ENCODE data around the gene MCIDAS. TPM values are rescaled to one million over a fixed set of nuclear protein-coding genes. Genes with fewer than 3 reads are reported as not detected.

Gene MCIDAS
- total and polyA plus RNA-seq, 10 of the 15 experiments (the other 5 are each of a cell fraction or from before 2014, with no cell fraction given), result not detected

DNA sequence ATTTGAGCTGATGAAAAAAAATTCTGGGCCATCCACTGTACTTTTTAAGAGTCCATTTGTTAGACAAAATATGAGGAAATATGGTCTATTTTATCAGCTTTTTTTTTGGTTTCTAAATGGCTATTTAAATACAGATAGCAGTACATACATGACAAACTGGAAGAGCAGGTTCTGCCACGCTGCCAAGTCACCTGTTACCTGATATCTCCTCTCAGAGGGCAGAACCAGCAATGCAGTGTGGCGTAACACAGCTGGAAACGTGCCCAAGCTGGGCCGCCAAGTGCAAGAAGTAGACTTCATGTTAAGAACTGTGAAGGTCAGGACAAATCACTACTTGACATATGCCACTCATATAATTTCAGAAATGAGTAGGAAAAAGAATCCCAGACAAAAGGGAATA lies 8.1 kb downstream of the MCIDAS start (continued):
- no peak for TF ChIP-seq PKNOX1 (IDR thresholded peaks at IDR 0.05)

DNA sequence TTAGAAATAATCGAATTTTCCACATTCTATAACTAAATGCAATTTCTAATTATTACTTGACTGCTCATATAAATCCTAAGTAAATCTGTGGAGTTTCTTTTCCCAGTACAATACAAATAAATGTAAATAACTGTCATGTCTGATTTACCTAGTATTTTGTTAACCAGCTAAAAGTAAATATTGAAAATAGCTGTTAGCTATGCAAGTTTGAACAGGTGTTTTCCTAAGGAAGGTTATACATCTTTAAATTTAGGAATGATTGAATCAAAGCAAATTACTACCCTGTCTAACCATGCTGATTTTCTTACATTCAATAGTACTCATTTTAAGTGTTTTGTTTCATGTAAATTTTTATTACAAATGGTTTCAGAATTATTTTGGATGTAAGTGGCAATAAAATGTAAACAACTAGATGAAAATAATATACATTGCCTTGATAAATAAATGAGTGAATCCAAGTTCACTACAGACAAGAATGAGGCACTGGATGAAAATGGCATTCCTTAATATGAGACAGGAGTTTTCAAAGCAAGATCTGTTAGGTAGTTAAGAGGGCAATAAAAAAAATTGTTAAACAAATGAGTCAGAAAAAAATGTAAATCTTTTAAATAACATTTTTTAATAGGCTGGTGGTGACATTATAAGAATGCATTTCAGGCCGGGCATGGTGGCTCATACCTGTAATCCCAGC lies 15.8 kb downstream of the MCIDAS start:
- no peak overlapping the region for H2AFZ ChIP-seq (ENCODE audit: control insufficient read depth, low read depth, low read length)
- H3K9me3 ChIP-seq (replicated peaks; ENCODE audit: control insufficient read depth, insufficient read depth, low read length), result no peaks in the 10 kb centered on the region
- no peak overlapping the region for H3K4me3 ChIP-seq
- peaks cover 1 to 4% of the 10 kb centered on the region in 2 experiments; a peak in 2 of 4 replicates for H3K27me3 ChIP-seq (replicated peaks in 1 of 2; ENCODE audit: control insufficient read depth in 2 of 2, insufficient read depth in 2 of 2, low read length in 1 of 2)
- H3K36me3 ChIP-seq (ENCODE audit: control insufficient read depth in 2 of 2, insufficient read depth in 2 of 2, low read length in 1 of 2), result no peaks in the 10 kb centered on the region
- FAIRE-seq (no peak), DNase-seq (ENCODE audit: low read depth, low spot score) (no peak), ATAC-seq (no peak)
- H3K27ac ChIP-seq (ENCODE audit: control insufficient read depth, insufficient read depth), result no peak overlapping the region
- intact Hi-C loops (cut with micrococcal nuclease; ENCODE audit: unreplicated experiment) (no loop called here), in situ Hi-C loops (cut with MboI) (no loop called here)
- no peaks in the 10 kb centered on the region for H3K79me2 ChIP-seq (ENCODE audit: control insufficient read depth, insufficient read depth, low read length)
- no TSS peak for BruUV-seq (replicated peaks)
- H3K4me2 ChIP-seq (ENCODE audit: control insufficient read depth, insufficient read depth), result no peak overlapping the region
- ChIA-PET SMC1A (ENCODE audit: uncharacterized antibody, unreplicated experiment) (no interaction called here), RAD21 (ENCODE audit: unreplicated experiment) (no interaction called here), POLR2A (interaction anchor here (0.6 kb wide), 1 partner anchor 39 kb away, joined by 4 read pairs; no protein-coding TSS in a partner anchor), CTCF (interaction anchor here (0.8 kb wide), 1 partner anchor 14 kb away, joined by 3 read pairs; no protein-coding TSS in a partner anchor)
- H4K20me1 ChIP-seq (ENCODE audit: control insufficient read depth, insufficient read depth), result no peaks in the 10 kb centered on the region
- no peak overlapping the region for H3K9ac ChIP-seq (ENCODE audit: control insufficient read depth, insufficient read depth, low read length)
- no peak for TF ChIP-seq PAX5 (IDR thresholded peaks at IDR 0.05; ENCODE audit: borderline replicate concordance, low read depth, low read length)
- TF ChIP-seq GATAD2B (conservative IDR thresholded peaks at IDR 0.05; ENCODE audit: low read depth), result no peak
- TF ChIP-seq, protein P1, sequence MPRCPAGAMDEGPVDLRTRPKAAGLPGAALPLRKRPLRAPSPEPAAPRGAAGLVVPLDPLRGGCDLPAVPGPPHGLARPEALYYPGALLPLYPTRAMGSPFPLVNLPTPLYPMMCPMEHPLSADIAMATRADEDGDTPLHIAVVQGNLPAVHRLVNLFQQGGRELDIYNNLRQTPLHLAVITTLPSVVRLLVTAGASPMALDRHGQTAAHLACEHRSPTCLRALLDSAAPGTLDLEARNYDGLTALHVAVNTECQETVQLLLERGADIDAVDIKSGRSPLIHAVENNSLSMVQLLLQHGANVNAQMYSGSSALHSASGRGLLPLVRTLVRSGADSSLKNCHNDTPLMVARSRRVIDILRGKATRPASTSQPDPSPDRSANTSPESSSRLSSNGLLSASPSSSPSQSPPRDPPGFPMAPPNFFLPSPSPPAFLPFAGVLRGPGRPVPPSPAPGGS (IDR thresholded peaks at IDR 0.05; ENCODE audit: borderline replicate concordance, insufficient read depth, low read depth, low read length, poor library complexity, severe bottlenecking), result no peak
- TF ChIP-seq IKZF2 (IDR thresholded peaks at IDR 0.05), result no peak
- no peak for TF ChIP-seq CREB1 (IDR thresholded peaks at IDR 0.05; ENCODE audit: low read depth)
- TF ChIP-seq, protein P2, sequence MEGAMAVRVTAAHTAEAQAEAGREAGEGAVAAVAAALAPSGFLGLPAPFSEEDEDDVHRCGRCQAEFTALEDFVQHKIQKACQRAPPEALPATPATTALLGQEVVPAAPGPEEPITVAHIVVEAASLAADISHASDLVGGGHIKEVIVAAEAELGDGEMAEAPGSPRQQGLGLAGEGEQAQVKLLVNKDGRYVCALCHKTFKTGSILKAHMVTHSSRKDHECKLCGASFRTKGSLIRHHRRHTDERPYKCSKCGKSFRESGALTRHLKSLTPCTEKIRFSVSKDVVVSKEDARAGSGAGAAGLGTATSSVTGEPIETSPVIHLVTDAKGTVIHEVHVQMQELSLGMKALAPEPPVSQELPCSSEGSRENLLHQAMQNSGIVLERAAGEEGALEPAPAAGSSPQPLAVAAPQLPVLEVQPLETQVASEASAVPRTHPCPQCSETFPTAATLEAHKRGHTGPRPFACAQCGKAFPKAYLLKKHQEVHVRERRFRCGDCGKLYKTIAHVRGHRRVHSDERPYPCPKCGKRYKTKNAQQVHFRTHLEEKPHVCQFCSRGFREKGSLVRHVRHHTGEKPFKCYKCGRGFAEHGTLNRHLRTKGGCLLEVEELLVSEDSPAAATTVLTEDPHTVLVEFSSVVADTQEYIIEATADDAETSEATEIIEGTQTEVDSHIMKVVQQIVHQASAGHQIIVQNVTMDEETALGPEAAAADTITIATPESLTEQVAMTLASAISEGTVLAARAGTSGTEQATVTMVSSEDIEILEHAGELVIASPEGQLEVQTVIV (IDR thresholded peaks at IDR 0.05; ENCODE audit: borderline replicate concordance, partially characterized antibody), result no peak
- TF ChIP-seq KLF5 (IDR thresholded peaks at IDR 0.05; ENCODE audit: partially characterized antibody), result no peak
- no peak for TF ChIP-seq ETV6 (conservative IDR thresholded peaks at IDR 0.05 in 1 of 2, IDR thresholded peaks at IDR 0.05 in 1 of 2; ENCODE audit: borderline replicate concordance in 1 of 2, low read depth in 1 of 2)
- TF ChIP-seq, protein P3, sequence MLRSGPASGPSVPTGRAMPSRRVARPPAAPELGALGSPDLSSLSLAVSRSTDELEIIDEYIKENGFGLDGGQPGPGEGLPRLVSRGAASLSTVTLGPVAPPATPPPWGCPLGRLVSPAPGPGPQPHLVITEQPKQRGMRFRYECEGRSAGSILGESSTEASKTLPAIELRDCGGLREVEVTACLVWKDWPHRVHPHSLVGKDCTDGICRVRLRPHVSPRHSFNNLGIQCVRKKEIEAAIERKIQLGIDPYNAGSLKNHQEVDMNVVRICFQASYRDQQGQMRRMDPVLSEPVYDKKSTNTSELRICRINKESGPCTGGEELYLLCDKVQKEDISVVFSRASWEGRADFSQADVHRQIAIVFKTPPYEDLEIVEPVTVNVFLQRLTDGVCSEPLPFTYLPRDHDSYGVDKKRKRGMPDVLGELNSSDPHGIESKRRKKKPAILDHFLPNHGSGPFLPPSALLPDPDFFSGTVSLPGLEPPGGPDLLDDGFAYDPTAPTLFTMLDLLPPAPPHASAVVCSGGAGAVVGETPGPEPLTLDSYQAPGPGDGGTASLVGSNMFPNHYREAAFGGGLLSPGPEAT (IDR thresholded peaks at IDR 0.05; ENCODE audit: low read depth), result no peak
- no peaks in the 10 kb centered on the region for H3K4me1 ChIP-seq (ENCODE audit: control insufficient read depth, insufficient read depth, low read length)
- 15% methylated on average over 2 of the region's 2 CpGs for WGBS (ENCODE audit: insufficient coverage, insufficient replicate concordance, low lambda C conversion rate, missing lambda C conversion rate)
